Endothelial cell of umbilical vein (primary cell): ENCODE results near the gene BIN1. TPM values are rescaled to one million over a fixed set of nuclear protein-coding genes. Genes with fewer than 3 reads are reported as not detected.

Experiments
- BruUV-seq: library from RNA; stranded (reverse); fragments of 400-500 nt; replicated peaks from 2 replicates; lab custom pipeline; 2021; lab: Mats Ljungman, UMichigan
- CTCF ChIA-PET: fragments of 300-600, 350-600 bp; sonication (Branson Sonifier 250); formaldehyde crosslinking; loops from one replicate; lab custom pipeline; 2021; ENCODE audit warnings: antibody characterized with exemption, inconsistent platforms; lab: Charles Lee
- POLR2A ChIA-PET: fragments of 300-600, 350-600 bp; sonication (Branson Sonifier 250); formaldehyde crosslinking; loops from one replicate; lab custom pipeline; 2021; ENCODE audit warnings: antibody characterized with exemption, inconsistent platforms; lab: Charles Lee
- DNase-seq: peaks from one replicate; pipeline ENCODE4 v3.0.0-alpha.2; 2011; ENCODE audit warnings: low read depth, low spot score
- FAIRE-seq: peaks from 2 replicates; lab custom pipeline; 2011; peaks lifted over from hg19 to GRCh38; lab: Jason Lieb, UNC
- H2AFZ ChIP-seq: 2 replicates; pipeline ENCODE4 v1.6.0; 2012; ENCODE audit warnings: low read depth, low read length, control low read depth, inconsistent platforms
- H3K27ac ChIP-seq: 2 replicates; pipeline ENCODE4 v1.5.1; 2011; ENCODE audit warnings: low read depth, mild to moderate bottlenecking, control low read depth, low read length, moderate library complexity; ENCODE audit not compliant: insufficient read depth
- H3K27me3 ChIP-seq, 2 experiments: 2 replicates each; pipeline versions ENCODE4 v1.6.0 to v1.6.1; 2011; ENCODE audit warnings: low read length in 2 of 2, mixed read lengths in 1 of 2; ENCODE audit not compliant: control insufficient read depth in 2 of 2, insufficient read depth in 2 of 2
- H3K36me3 ChIP-seq, 2 experiments: 2 replicates in 1 of 2; 3 replicates in 1 of 2; pipeline ENCODE4 v1.5.1; 2011; ENCODE audit warnings: low read length in 2 of 2, mild to moderate bottlenecking in 1 of 2, moderate library complexity in 1 of 2; ENCODE audit not compliant: control insufficient read depth in 2 of 2, insufficient read depth in 2 of 2; ENCODE audit errors: extremely low read depth in 1 of 2
- H3K4me1 ChIP-seq: 3 replicates; pipeline ENCODE4 v1.5.1; 2011; ENCODE audit warnings: mild to moderate bottlenecking, low read length; ENCODE audit not compliant: control insufficient read depth, insufficient read depth; ENCODE audit errors: extremely low read depth
- H3K4me2 ChIP-seq: 2 replicates; pipeline ENCODE4 v1.6.1; 2011; ENCODE audit warnings: low read length, control low read depth, mixed read lengths; ENCODE audit not compliant: insufficient read depth
- H3K4me3 ChIP-seq, 3 experiments: fragments of 200-600 bp in 1 of 3; sonication (generic), shearing (Covaris generic) in 1 of 3; replicated peaks in 1 of 3; 2 replicates each; pipeline ENCODE4 v1.5.1; 2011 to 2016; ENCODE audit warnings: control low read depth in 3 of 3, low read length in 3 of 3, mild to moderate bottlenecking in 2 of 3, inconsistent platforms in 1 of 3, low read depth in 1 of 3, moderate library complexity in 1 of 3; ENCODE audit not compliant: insufficient read depth in 1 of 3
- H3K79me2 ChIP-seq: 2 replicates; pipeline ENCODE4 v1.6.0; 2012; ENCODE audit warnings: low read length, inconsistent platforms; ENCODE audit not compliant: control insufficient read depth, insufficient read depth
- H3K9ac ChIP-seq: replicated peaks from 2 replicates; pipeline ENCODE3; 2011; ENCODE audit warnings: low read length, control low read depth; ENCODE audit not compliant: insufficient read depth; ENCODE audit errors: extremely low read depth
- H3K9me1 ChIP-seq: replicated peaks from 3 replicates; pipeline ENCODE4 v1.6.0; 2011; ENCODE audit warnings: mild to moderate bottlenecking, low read length; ENCODE audit not compliant: control insufficient read depth, insufficient read depth; ENCODE audit errors: extremely low read depth
- H3K9me3 ChIP-seq: replicated peaks from 2 replicates; pipeline ENCODE4 v1.5.1; 2012; ENCODE audit warnings: low read length, inconsistent platforms; ENCODE audit not compliant: control insufficient read depth, insufficient read depth
- H4K20me1 ChIP-seq: replicated peaks from 2 replicates; pipeline ENCODE3; 2011; ENCODE audit warnings: mild to moderate bottlenecking, low read length; ENCODE audit not compliant: control insufficient read depth, insufficient read depth; ENCODE audit errors: extremely low read depth
- CTCF ChIP-seq, 2 donors: IDR thresholded peaks; 1 replicate in 1 of 2; 2 replicates in 1 of 2; pipeline ENCODE4 v1.5.1; 2011; ENCODE audit warnings: low read length in 2 of 2, mild to moderate bottlenecking in 2 of 2, moderate library complexity in 2 of 2, control low read depth in 1 of 2, inconsistent platforms in 1 of 2, low read depth in 1 of 2; ENCODE audit not compliant: insufficient read depth in 1 of 2; ENCODE audit errors: extremely low read depth in 1 of 2
- MAX ChIP-seq: IDR thresholded peaks from 2 replicates; pipeline ENCODE4 v1.6.1; 2011; ENCODE audit not compliant: insufficient read depth, insufficient read length
- MYC ChIP-seq: IDR thresholded peaks from one replicate; pipeline ENCODE4 v1.6.1; 2011; ENCODE audit warnings: mild to moderate bottlenecking, low read depth, low read length
- POLR2AphosphoS5 ChIP-seq: IDR thresholded peaks from 2 replicates; pipeline ENCODE4 v1.6.1; 2012; ENCODE audit warnings: low read depth, mild to moderate bottlenecking, control low read depth, low read length, moderate library complexity; ENCODE audit not compliant: insufficient read depth
- dilution Hi-C: fragments of 300-500 bp; cut with MboI; formaldehyde crosslinking; loops from one replicate; pipeline ENCODE4 v1.15.0; 2019; ENCODE audit warnings: low sequenced_read_pairs; ENCODE audit not compliant: extremely low pct_ligation_motif_present
- intact Hi-C: fragments of 100-400 bp; cut with micrococcal nuclease; formaldehyde crosslinking; loops from one replicate; pipeline ENCODE4 v1.10.0; 2022
- polyA plus RNA-seq, 4 experiments: library from polyadenylated mRNA; depleted of rRNA in 3 of 4; stranded (reverse) in 3 of 4; unstranded in 1 of 4; fragments of >200 nt; gene quantifications; 2 replicates each; pipeline versions ENCODE4 v1.2.1 to v1.2.3, GENCODE V29; 2011 to 2012; ENCODE audit warnings: missing spikeins in 1 of 4
- total RNA-seq: library from RNA; stranded (reverse); gene quantifications from 2 replicates; pipeline ENCODE4 v1.2.3, GENCODE V29; 2021

BIN1 gene
- total and polyA plus RNA-seq, 2 donors (not counting 3 experiments of a cell fraction or from before 2014, with no cell fraction given), result 26.3 to 36.9 TPM

GRCh38 chr2:127129937-127130336 lies 23.0 kb upstream of the BIN1 start:
- intact Hi-C loops, result no loop called here
- no TSS peak for BruUV-seq

More at GRCh38 chr2:127129937-127130336, 23.0 kb upstream of the BIN1 start:
- no peaks in the 10 kb centered on the region for H3K79me2 ChIP-seq
- no peak overlapping the region for H3K9ac ChIP-seq
- H2AFZ ChIP-seq, result no peak overlapping the region
- peaks cover 9 to 16% of the 10 kb centered on the region in 2 experiments for H3K27me3 ChIP-seq
- no peak overlapping the region for H3K27ac ChIP-seq
- no peaks in the 10 kb centered on the region for H3K36me3 ChIP-seq
- H3K4me1 ChIP-seq, result no peaks in the 10 kb centered on the region
- DNase-seq (no peak), FAIRE-seq (no peak)
- H3K4me3 ChIP-seq, result no peak overlapping the region
- H4K20me1 ChIP-seq, result no peaks in the 10 kb centered on the region
- POLR2A ChIA-PET, result no interaction called here
- H3K9me3 ChIP-seq, result no peaks in the 10 kb centered on the region
- no peaks in the 10 kb centered on the region for H3K9me1 ChIP-seq
- no peak overlapping the region for H3K4me2 ChIP-seq
- dilution Hi-C loops, result no loop called here
- TF ChIP-seq MYC (no peak), CTCF (IDR thresholded peaks at IDR 0.05; ENCODE audit: extremely low read depth in 1 of 2, insufficient read depth in 1 of 2, low read depth in 1 of 2, low read length in 2 of 2) (no peak), POLR2AphosphoS5 (no peak), MAX (no peak)
- CTCF ChIA-PET, result interaction anchor here (0.7 to 1.4 kb wide), 3 partner anchors 14 to 21 kb away, joined by 3 read pairs; no protein-coding TSS in a partner anchor
